GM23248 (cell line): Measurements from ENCODE around the gene HBA1.

Source experiments
- EZH2 ChIP-seq: fragments of 200-600 bp; sonication (generic); IDR thresholded peaks from 2 replicates; pipeline ENCODE4 v1.6.1; 2018; ENCODE audit warnings: antibody characterized with exemption, mild to moderate bottlenecking; ENCODE audit not compliant: insufficient read depth, poor library complexity, severe bottlenecking
- EZH2phosphoT487 ChIP-seq: fragments of 200-600 bp; sonication (generic); IDR thresholded peaks from 2 replicates; pipeline ENCODE4 v1.6.1; 2018; ENCODE audit warnings: antibody characterized with exemption, moderate library complexity, mild to moderate bottlenecking, low read depth; ENCODE audit not compliant: insufficient read depth

DNA sequence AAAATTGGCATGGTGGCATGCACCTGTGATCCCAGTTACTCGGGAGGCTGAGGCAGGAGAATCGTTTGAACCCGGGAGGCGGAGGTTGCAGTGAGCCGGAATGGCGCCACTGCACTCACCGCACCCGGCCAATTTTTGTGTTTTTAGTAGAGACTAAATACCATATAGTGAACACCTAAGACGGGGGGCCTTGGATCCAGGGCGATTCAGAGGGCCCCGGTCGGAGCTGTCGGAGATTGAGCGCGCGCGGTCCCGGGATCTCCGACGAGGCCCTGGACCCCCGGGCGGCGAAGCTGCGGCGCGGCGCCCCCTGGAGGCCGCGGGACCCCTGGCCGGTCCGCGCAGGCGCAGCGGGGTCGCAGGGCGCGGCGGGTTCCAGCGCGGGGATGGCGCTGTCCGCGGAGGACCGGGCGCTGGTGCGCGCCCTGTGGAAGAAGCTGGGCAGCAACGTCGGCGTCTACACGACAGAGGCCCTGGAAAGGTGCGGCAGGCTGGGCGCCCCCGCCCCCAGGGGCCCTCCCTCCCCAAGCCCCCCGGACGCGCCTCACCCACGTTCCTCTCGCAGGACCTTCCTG is 3.7 kb downstream of the HBA1 start, which contains the start of gene HBQ1:
- TF ChIP-seq EZH2 (no peak), EZH2phosphoT487 (no peak)
